H9 (cell line): ENCODE measurements around the gene CSF2. TPM values are rescaled to one million over a fixed set of nuclear protein-coding genes. Genes with fewer than 3 reads are reported as not detected.

Experiments
- DNase-seq: peaks from one replicate; pipeline ENCODE4 v3.0.0-alpha.2; 2017
- H2AFZ ChIP-seq: one replicate; pipeline ENCODE4 v1.6.1; 2013; ENCODE audit warnings: mild to moderate bottlenecking, low read length, control low read depth, moderate library complexity
- H2AK5ac ChIP-seq: 2 replicates; pipeline ENCODE4 v1.6.1; 2013; ENCODE audit warnings: low read length, control low read depth, mixed read lengths; ENCODE audit not compliant: insufficient read length
- H2BK120ac ChIP-seq: one replicate; pipeline ENCODE4 v1.6.1; 2013; ENCODE audit warnings: low read depth, mild to moderate bottlenecking, low read length, control low read depth, inconsistent platforms; ENCODE audit not compliant: poor library complexity, severe bottlenecking
- H2BK12ac ChIP-seq: 2 replicates; pipeline ENCODE4 v1.6.1; 2013; ENCODE audit warnings: low read length, control low read depth, mixed read lengths, low read depth; ENCODE audit not compliant: insufficient read length
- H2BK15ac ChIP-seq: 2 replicates; pipeline ENCODE4 v1.6.1; 2013; ENCODE audit warnings: low read depth, low read length, control low read depth
- H2BK20ac ChIP-seq: one replicate; pipeline ENCODE4 v1.6.1; 2013; ENCODE audit warnings: low read depth, mild to moderate bottlenecking, low read length, control low read depth, inconsistent platforms; ENCODE audit not compliant: poor library complexity, severe bottlenecking
- H2BK5ac ChIP-seq: 2 replicates; pipeline ENCODE4 v1.6.1; 2013; ENCODE audit warnings: low read length, control low read depth, mixed read lengths; ENCODE audit not compliant: insufficient read length
- H3K14ac ChIP-seq: 2 replicates; pipeline ENCODE4 v1.6.1; 2013; ENCODE audit warnings: low read length, control low read depth; ENCODE audit not compliant: insufficient read depth
- H3K18ac ChIP-seq: 2 replicates; pipeline ENCODE4 v1.6.1; 2013; ENCODE audit warnings: low read depth, mild to moderate bottlenecking, mixed read lengths, low read length, control low read depth; ENCODE audit not compliant: insufficient read length
- H3K23ac ChIP-seq: 2 replicates; pipeline ENCODE4 v1.6.1; 2013; ENCODE audit warnings: low read length, control low read depth, mixed read lengths, low read depth; ENCODE audit not compliant: insufficient read length
- H3K23me2 ChIP-seq: 2 replicates; pipeline ENCODE4 v1.6.1; 2013; ENCODE audit warnings: low read depth, mild to moderate bottlenecking, mixed read lengths, low read length, control low read depth; ENCODE audit not compliant: insufficient read length, poor library complexity, severe bottlenecking
- H3K27ac ChIP-seq: 2 replicates; pipeline ENCODE4 v1.5.1; 2013; ENCODE audit warnings: low read length, control low read depth, mixed read lengths, low read depth; ENCODE audit not compliant: insufficient read length
- H3K27me3 ChIP-seq: 2 replicates; pipeline ENCODE4 v1.6.1; 2013; ENCODE audit warnings: low read length, control low read depth, inconsistent platforms; ENCODE audit not compliant: insufficient read depth
- H3K4ac ChIP-seq: 2 replicates; pipeline ENCODE4 v1.6.1; 2013; ENCODE audit warnings: low read depth, mild to moderate bottlenecking, control low read depth, inconsistent platforms, low read length, moderate library complexity
- H3K4me1 ChIP-seq: 2 replicates; pipeline ENCODE4 v1.6.1; 2013; ENCODE audit warnings: low read length, control low read depth, inconsistent platforms; ENCODE audit not compliant: insufficient read depth
- H3K4me2 ChIP-seq: 2 replicates; pipeline ENCODE4 v1.6.1; 2013; ENCODE audit warnings: low read length, control low read depth, mixed read lengths; ENCODE audit not compliant: insufficient read length, insufficient read depth
- H3K56ac ChIP-seq: 2 replicates; pipeline ENCODE4 v1.6.1; 2013; ENCODE audit warnings: low read depth, mild to moderate bottlenecking, mixed read lengths, low read length, control low read depth; ENCODE audit not compliant: insufficient read length
- H3K79me1 ChIP-seq: 2 replicates; pipeline ENCODE4 v1.6.1; 2013; ENCODE audit warnings: low read depth, mild to moderate bottlenecking, moderate library complexity, low read length, control low read depth, inconsistent platforms; ENCODE audit not compliant: insufficient read depth, poor library complexity, severe bottlenecking
- H3K79me2 ChIP-seq: 2 replicates; pipeline ENCODE4 v1.6.1; 2013; ENCODE audit warnings: low read length, control low read depth, inconsistent platforms; ENCODE audit not compliant: insufficient read depth
- H3K9ac ChIP-seq: 2 replicates; pipeline ENCODE4 v1.6.1; 2013; ENCODE audit warnings: low read length, control low read depth, mixed read lengths; ENCODE audit not compliant: insufficient read length; ENCODE audit errors: extremely low read depth
- H3K9me3 ChIP-seq: one replicate; pipeline ENCODE4 v1.6.1; 2013; ENCODE audit warnings: low read depth, low read length, inconsistent platforms; ENCODE audit not compliant: control insufficient read depth
- H3T11ph ChIP-seq: one replicate; pipeline ENCODE4 v1.6.1; 2013; ENCODE audit warnings: mild to moderate bottlenecking, low read length, control low read depth, inconsistent platforms
- H4K20me1 ChIP-seq: one replicate; pipeline ENCODE4 v1.6.1; 2013; ENCODE audit not compliant: control insufficient read depth, insufficient read length, insufficient read depth
- H4K5ac ChIP-seq: 2 replicates; pipeline ENCODE4 v1.6.1; 2013; ENCODE audit warnings: low read depth, mild to moderate bottlenecking, mixed read lengths, low read length, control low read depth; ENCODE audit not compliant: insufficient read length
- H4K8ac ChIP-seq: replicated peaks from 2 replicates; pipeline ENCODE4 v1.6.1; 2013; ENCODE audit warnings: low read length, control low read depth, mixed read lengths, low read depth; ENCODE audit not compliant: insufficient read length
- H4K91ac ChIP-seq: 2 replicates; pipeline ENCODE4 v1.6.1; 2013; ENCODE audit warnings: low read depth, mild to moderate bottlenecking, moderate library complexity, mixed read lengths, low read length, control low read depth; ENCODE audit not compliant: insufficient read length
- H3K27ac Mint-ChIP-seq, 3 experiments: 2 replicates in 2 of 3; 3 replicates in 1 of 3; pipeline ENCODE4 v1.8.0; 2020 to 2021; ENCODE audit warnings: mixed read lengths in 3 of 3, mild to moderate bottlenecking in 1 of 3, moderate library complexity in 1 of 3
- H3K27me3 Mint-ChIP-seq: 2 replicates; pipeline ENCODE4 v1.8.0; 2021; ENCODE audit warnings: low read depth, mild to moderate bottlenecking, moderate library complexity, mixed read lengths
- H3K36me3 Mint-ChIP-seq, 3 experiments: 2 replicates in 2 of 3; 3 replicates in 1 of 3; pipeline ENCODE4 v1.8.0; 2020 to 2021; ENCODE audit warnings: low read depth in 3 of 3, mixed read lengths in 3 of 3; ENCODE audit not compliant: insufficient read depth in 1 of 3
- H3K4me1 Mint-ChIP-seq, 2 experiments: 2 replicates each; pipeline ENCODE4 v1.8.0; 2020; ENCODE audit warnings: mixed read lengths in 2 of 2
- H3K4me3 Mint-ChIP-seq, 2 experiments: 2 replicates in 1 of 2; 3 replicates in 1 of 2; pipeline ENCODE4 v1.8.0; 2020 to 2021; ENCODE audit warnings: mild to moderate bottlenecking in 2 of 2, mixed read lengths in 2 of 2, moderate library complexity in 1 of 2
- H3K9me3 Mint-ChIP-seq, 2 experiments: 2 replicates in 1 of 2; 3 replicates in 1 of 2; pipeline ENCODE4 v1.8.0; 2020; ENCODE audit warnings: mild to moderate bottlenecking in 2 of 2, mixed read lengths in 2 of 2, moderate library complexity in 1 of 2
- WGBS: extraction: QIAGEN DNeasy Blood & Tissue Kit; methylation state at CpG from one replicate; pipeline ENCODE4 v1.1.7; 2013; ENCODE audit warnings: missing lambda C conversion rate, low lambda C conversion rate, mixed read lengths; ENCODE audit not compliant: insufficient read length; ENCODE audit errors: extremely low coverage; 5-methylcytosine and 5-hydroxymethylcytosine counted together
- total RNA-seq: library from RNA; stranded (reverse); gene quantifications from 2 replicates; pipeline ENCODE4 v1.2.1, GENCODE V29; 2021
- TF ChIP-seq, protein P1 (sequence below): fragments of 200-600 bp; sonication (generic); conservative IDR thresholded peaks from 3 replicates; pipeline ENCODE4 v1.8.0; 2021; ENCODE audit warnings: antibody characterized with exemption, mild to moderate bottlenecking

CSF2 gene
- total RNA-seq, 1 experiment from 2014 or later: not detected

DNA sequence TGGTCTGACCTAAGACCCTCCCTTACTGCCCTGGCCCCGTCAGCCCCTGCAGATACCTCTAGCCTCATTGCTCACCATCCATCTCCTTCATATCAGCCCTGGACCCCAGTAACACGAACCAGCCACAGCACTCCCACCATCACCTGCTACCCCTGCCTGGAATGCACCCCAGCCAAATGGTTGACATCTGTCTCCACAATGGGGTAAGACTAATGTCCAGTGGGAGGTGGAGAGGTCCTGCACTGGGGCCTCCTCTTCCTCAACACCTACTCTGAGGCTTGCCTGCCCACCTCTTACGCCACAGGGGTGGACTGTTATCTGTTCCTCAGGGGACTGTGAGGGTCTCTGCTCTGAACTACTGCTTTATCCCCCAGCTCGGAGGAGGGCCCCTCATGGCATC, 12.1 kb downstream of the CSF2 start:
- H2BK15ac ChIP-seq: no peak overlapping the region
- no peak overlapping the region for H2BK20ac ChIP-seq
- no peak overlapping the region for H3K18ac ChIP-seq
- no peak for DNase-seq
- no peaks in the 10 kb centered on the region for H3K36me3 Mint-ChIP-seq
- no peak overlapping the region for H3K4ac ChIP-seq
- H2BK120ac ChIP-seq: no peak overlapping the region
- H2BK12ac ChIP-seq: no peak overlapping the region
- no CpG with 5 or more reads among the region's 4 CpGs for WGBS
- H4K8ac ChIP-seq: no peak overlapping the region
- no peak overlapping the region for H3K14ac ChIP-seq
- no peak overlapping the region for H3K9ac ChIP-seq
- H3K27ac Mint-ChIP-seq: peak overlapping the region in 1 of 3 experiments; percentile 45; a peak in 3 of 7 replicates
- TF ChIP-seq, protein P1, sequence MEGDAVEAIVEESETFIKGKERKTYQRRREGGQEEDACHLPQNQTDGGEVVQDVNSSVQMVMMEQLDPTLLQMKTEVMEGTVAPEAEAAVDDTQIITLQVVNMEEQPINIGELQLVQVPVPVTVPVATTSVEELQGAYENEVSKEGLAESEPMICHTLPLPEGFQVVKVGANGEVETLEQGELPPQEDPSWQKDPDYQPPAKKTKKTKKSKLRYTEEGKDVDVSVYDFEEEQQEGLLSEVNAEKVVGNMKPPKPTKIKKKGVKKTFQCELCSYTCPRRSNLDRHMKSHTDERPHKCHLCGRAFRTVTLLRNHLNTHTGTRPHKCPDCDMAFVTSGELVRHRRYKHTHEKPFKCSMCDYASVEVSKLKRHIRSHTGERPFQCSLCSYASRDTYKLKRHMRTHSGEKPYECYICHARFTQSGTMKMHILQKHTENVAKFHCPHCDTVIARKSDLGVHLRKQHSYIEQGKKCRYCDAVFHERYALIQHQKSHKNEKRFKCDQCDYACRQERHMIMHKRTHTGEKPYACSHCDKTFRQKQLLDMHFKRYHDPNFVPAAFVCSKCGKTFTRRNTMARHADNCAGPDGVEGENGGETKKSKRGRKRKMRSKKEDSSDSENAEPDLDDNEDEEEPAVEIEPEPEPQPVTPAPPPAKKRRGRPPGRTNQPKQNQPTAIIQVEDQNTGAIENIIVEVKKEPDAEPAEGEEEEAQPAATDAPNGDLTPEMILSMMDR: no peak
- no peak overlapping the region for H3T11ph ChIP-seq
- H3K4me1 Mint-ChIP-seq: no peaks in the 10 kb centered on the region
- no peaks in the 10 kb centered on the region for H3K4me1 ChIP-seq
- no peak overlapping the region for H2AFZ ChIP-seq
- no peak overlapping the region for H2BK5ac ChIP-seq
- H2AK5ac ChIP-seq: no peak overlapping the region
- no peaks in the 10 kb centered on the region for H3K9me3 ChIP-seq
- H3K27ac ChIP-seq: no peak overlapping the region
- 0 out of 2 replicates have a peak, but pooled peaks cover 3% of the 10 kb centered on the region for H3K27me3 Mint-ChIP-seq
- H3K4me3 Mint-ChIP-seq: no peak overlapping the region
- no peaks in the 10 kb centered on the region for H3K79me1 ChIP-seq
- H4K5ac ChIP-seq: no peak overlapping the region
- no peaks in the 10 kb centered on the region; a peak in 1 of 5 replicates for H3K9me3 Mint-ChIP-seq
- no peak overlapping the region for H4K91ac ChIP-seq
- no peak overlapping the region for H3K23ac ChIP-seq
- no peaks in the 10 kb centered on the region for H4K20me1 ChIP-seq
- H3K79me2 ChIP-seq: no peaks in the 10 kb centered on the region
- H3K56ac ChIP-seq: no peak overlapping the region
- no peaks in the 10 kb centered on the region for H3K23me2 ChIP-seq
- no peak overlapping the region for H3K4me2 ChIP-seq
- no peaks in the 10 kb centered on the region for H3K27me3 ChIP-seq
